Skeletal muscle tissue (tissue), 4 donors: Measurements from ENCODE around the gene CEP57. TPM values are rescaled to one million over a fixed set of nuclear protein-coding genes. Genes with fewer than 3 reads are reported as not detected.

Experiments
- H3K27ac ChIP-seq: one replicate; pipeline ENCODE4 v1.7.0; 2013; ENCODE audit warnings: mild to moderate bottlenecking, low read depth, low read length, inconsistent platforms
- H3K27me3 ChIP-seq, 3 donors: one replicate each; pipeline ENCODE4 v1.7.0; 2013; ENCODE audit warnings: low read length in 3 of 3; ENCODE audit not compliant: control insufficient read depth in 3 of 3, insufficient read depth in 3 of 3
- H3K36me3 ChIP-seq, 3 donors: one replicate each; pipeline ENCODE4 v1.7.0; 2013; ENCODE audit warnings: low read length in 3 of 3; ENCODE audit not compliant: control insufficient read depth in 3 of 3, insufficient read depth in 3 of 3
- H3K4me1 ChIP-seq, 3 donors: one replicate each; pipeline ENCODE4 v1.7.0; 2013; ENCODE audit warnings: low read length in 3 of 3, mild to moderate bottlenecking in 3 of 3; ENCODE audit not compliant: control insufficient read depth in 3 of 3, insufficient read depth in 3 of 3
- H3K4me3 ChIP-seq, 3 donors: one replicate each; pipeline ENCODE4 v1.7.0; 2013; ENCODE audit warnings: low read length in 3 of 3
- H3K9ac ChIP-seq, 3 donors: one replicate each; pipeline ENCODE4 v1.7.0; 2013; ENCODE audit warnings: low read length in 3 of 3, mild to moderate bottlenecking in 3 of 3, moderate library complexity in 2 of 3, low read depth in 1 of 3
- H3K9me3 ChIP-seq, 3 donors: one replicate each; pipeline ENCODE4 v1.7.0; 2013; ENCODE audit warnings: low read length in 3 of 3; ENCODE audit not compliant: control insufficient read depth in 3 of 3
- total RNA-seq: library from RNA; depleted of rRNA; stranded (reverse); fragments of >200 nt; gene quantifications from one replicate; pipeline ENCODE4 v1.2.3, GENCODE V29; 2014
- donor health status: Osteomylitis.

Gene CEP57
- total RNA-seq: 51.7 TPM

DNA sequence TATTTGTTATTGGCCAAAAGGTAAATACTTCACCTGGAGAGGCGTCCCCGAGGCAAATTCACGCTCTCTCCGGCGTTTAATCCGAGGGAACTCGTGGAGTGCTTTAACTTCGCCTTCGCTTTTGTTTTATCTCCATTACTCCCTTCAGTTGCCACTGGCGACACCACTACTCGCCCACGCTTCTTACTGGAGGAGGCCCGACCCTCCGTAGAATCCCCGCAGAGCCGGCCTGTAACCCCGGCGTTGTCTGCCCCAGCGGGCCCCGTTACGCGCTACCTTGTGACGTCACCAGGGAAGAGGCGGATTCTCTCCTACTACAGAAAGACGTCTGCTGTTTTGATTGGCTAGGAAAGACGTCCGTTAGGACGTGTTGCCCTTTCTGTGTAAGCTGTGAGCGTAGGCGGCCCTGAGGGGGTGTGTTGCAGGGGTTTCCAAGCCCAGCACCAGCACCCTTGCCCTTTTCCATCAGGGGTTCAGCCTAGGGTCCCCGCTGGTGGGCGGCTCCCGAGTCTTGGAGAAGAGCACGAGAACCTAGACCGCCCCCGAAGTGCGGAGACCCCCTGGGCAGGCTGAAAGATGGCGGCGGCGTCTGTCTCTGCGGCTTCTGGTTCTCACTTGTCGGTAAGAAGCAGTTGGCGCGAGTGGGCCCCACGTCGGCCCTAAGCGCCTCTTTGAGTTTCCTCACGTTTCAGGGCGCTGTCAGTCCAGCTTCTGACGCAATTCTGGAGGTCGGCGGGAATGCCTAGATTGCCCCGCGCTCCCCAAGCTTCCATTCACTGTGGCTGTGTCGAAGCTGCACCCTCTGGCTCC is at the start of gene CEP57:
CEP57 (plus strand) TSS at position 376 of the 810 bp plus-strand sequence; CDS start at position 577, 201 bp downstream.
- peaks cover 0 to 17% (median 8%) of the 10 kb centered on the region in 3 donors for H3K36me3 ChIP-seq
- H3K9ac ChIP-seq: peak within 1 kb of the TSS; percentile 94 to 97 (median 96)
- peak within 1 kb of the TSS; percentile 86 to 94 (median 93) for H3K4me3 ChIP-seq
- H3K4me1 ChIP-seq: peaks cover 15 to 20% (median 16%) of the 10 kb centered on the region in 3 donors
- H3K9me3 ChIP-seq: no peaks in the 10 kb centered on the region
- H3K27me3 ChIP-seq: no peaks in the 10 kb centered on the region
- H3K27ac ChIP-seq: peak within 1 kb of the TSS; percentile 98

DNA sequence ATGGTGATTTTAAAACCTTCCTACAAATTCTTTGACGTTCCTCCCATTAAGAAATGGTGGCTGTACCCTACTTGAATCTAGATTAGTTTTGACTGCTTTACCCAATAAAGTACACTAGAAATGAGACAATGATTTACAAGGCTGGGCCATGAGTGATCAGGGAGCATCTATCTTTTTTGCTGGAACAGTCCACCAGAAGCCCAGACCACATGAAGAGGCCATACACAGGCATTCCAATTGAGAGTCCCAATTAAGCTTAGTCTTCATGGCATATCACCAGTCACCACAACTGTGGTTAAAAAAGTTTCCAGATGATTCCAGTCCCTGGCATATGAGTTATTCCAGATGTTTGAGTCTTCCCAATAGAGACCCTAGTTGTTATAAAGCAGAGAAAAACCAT is 40.2 kb upstream of the CEP57 start:
- Histone ChIP-seq H3K9ac (no peak overlapping the region), H3K4me3 (no peak overlapping the region)

GRCh38 chr11:95751515-95751914 is 38.8 kb upstream of the CEP57 start:
- Histone ChIP-seq H3K4me3 (no peak overlapping the region), H3K9me3 (no peaks in the 10 kb centered on the region), H3K9ac (no peak overlapping the region), H3K4me1 (no peaks in the 10 kb centered on the region), H3K27ac (no peak overlapping the region), H3K36me3 (no peaks in the 10 kb centered on the region), H3K27me3 (no peaks in the 10 kb centered on the region)

More for the DNA sequence above, 40.2 kb upstream of the CEP57 start:
- Histone ChIP-seq H3K27ac (no peak overlapping the region), H3K36me3 (no peaks in the 10 kb centered on the region), H3K9me3 (no peaks in the 10 kb centered on the region), H3K4me1 (no peaks in the 10 kb centered on the region), H3K27me3 (no peaks in the 10 kb centered on the region)

DNA sequence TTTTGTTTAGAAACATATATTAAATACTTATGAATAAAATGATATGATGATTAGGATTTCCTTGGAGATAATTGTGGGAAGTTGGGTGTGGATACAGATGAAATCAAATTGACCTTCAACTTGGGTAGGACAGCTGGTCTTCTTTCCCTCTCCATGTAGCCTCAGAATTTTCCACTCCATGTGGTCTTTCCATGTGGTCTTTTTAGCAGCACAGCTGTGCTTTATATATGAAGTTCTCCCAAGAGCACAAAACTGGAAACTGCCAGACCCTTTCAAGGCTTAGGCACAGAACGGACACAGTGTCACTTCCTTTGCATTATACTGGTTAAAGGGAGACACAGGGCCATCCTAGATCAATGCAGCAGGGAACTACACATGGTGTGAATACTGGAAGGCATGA is 29.4 kb upstream of the CEP57 start:
- Histone ChIP-seq H3K9me3 (no peaks in the 10 kb centered on the region), H3K27ac (no peak overlapping the region), H3K4me1 (no peaks in the 10 kb centered on the region), H3K9ac (no peak overlapping the region), H3K36me3 (no peaks in the 10 kb centered on the region), H3K4me3 (no peak overlapping the region), H3K27me3 (no peaks in the 10 kb centered on the region)

GRCh38 chr11:95762534-95762933 is 27.8 kb upstream of the CEP57 start:
- Histone ChIP-seq H3K4me3 (no peak overlapping the region), H3K4me1 (no peaks in the 10 kb centered on the region)

DNA sequence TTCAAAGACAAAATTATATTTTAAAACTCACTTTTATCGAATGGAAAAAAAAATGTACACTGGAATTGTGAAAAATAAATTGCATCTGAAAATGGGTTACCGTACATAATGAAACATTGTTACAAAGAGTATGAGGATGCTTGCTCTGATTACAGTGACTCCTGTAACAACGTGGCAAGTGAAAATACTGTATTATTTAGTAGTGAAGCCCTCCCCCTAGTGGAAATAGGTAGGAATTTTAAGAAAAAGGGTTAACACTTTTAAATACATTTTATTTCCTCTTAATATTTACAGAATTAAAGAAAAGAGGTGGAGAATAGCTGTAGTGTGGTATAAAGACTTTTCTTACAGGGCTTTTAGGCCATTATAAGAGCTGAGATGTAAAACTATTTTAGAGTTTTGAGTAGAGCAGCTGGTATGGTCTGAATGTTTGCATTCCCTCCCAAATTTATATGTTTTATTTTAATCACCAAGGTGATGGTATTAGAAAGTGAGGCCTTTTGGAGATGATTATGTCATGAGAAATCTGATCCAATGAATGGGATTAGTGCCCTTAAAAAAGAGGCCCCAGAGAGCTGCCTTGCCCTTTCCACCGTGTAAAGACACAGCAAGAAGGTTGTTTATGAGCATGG is 25.9 kb upstream of the CEP57 start:
- Histone ChIP-seq H3K27ac (no peak overlapping the region), H3K4me3 (no peak overlapping the region), H3K9me3 (no peaks in the 10 kb centered on the region), H3K27me3 (no peaks in the 10 kb centered on the region), H3K9ac (no peak overlapping the region), H3K4me1 (no peaks in the 10 kb centered on the region), H3K36me3 (peaks cover 0 to 6% (median 0%) of the 10 kb centered on the region in 3 donors)

More at GRCh38 chr11:95762534-95762933, 27.8 kb upstream of the CEP57 start:
- Histone ChIP-seq H3K36me3 (no peaks in the 10 kb centered on the region), H3K9ac (no peak overlapping the region), H3K27me3 (no peaks in the 10 kb centered on the region), H3K9me3 (no peaks in the 10 kb centered on the region), H3K27ac (no peak overlapping the region)

DNA sequence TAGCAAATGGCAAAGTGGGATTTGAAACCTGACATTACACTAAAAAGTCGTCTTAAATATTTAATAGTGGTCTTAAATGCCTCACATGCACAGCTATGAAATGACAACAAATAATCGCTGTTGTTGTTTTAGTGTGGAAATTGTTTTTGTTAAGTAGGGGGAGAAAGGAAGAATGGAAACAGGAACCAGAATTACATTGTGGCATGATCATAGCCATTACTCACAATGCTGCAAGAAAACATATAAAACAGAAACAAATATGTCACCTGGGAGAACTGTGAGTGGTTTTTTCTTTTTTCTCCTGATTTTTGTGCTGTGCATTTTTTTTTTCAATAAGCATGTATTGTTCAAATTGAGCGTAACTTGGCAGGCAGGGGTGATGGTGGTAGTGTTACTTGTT is 23.6 kb upstream of the CEP57 start:
- H3K36me3 ChIP-seq: peaks cover 0 to 10% (median 0%) of the 10 kb centered on the region in 3 donors
- no peaks in the 10 kb centered on the region for H3K27me3 ChIP-seq
- no peak overlapping the region for H3K4me3 ChIP-seq

DNA sequence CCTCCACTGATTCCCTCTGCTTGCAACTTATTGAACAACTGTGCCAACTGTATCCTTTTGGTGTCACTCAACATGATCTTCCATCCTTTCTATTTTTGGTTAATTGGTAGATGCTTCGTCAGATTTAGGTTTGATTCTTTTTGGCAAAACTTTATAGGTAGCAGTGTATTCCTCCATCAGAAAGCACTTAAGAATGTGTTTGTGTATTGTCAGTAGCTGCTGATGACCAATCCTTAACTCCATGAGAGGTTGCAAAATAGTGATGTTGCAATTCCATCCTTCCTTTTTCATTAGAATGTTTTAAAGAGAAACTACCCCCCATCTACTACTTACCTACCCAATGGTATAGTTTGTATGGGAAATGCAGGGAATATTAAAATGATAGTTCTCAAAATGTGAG is 22.8 kb upstream of the CEP57 start:
- Histone ChIP-seq H3K36me3 (peaks cover 0 to 14% (median 0%) of the 10 kb centered on the region in 3 donors), H3K9me3 (no peaks in the 10 kb centered on the region), H3K27ac (no peak overlapping the region), H3K9ac (no peak overlapping the region), H3K4me3 (no peak overlapping the region), H3K27me3 (no peaks in the 10 kb centered on the region), H3K4me1 (no peaks in the 10 kb centered on the region)

More for the DNA sequence above, 23.6 kb upstream of the CEP57 start:
- H3K9me3 ChIP-seq: no peaks in the 10 kb centered on the region
- no peaks in the 10 kb centered on the region for H3K4me1 ChIP-seq
- H3K9ac ChIP-seq: no peak overlapping the region
- no peak overlapping the region for H3K27ac ChIP-seq

GRCh38 chr11:95768521-95768920 is 21.8 kb upstream of the CEP57 start:
- Histone ChIP-seq H3K4me1 (no peaks in the 10 kb centered on the region), H3K27me3 (no peaks in the 10 kb centered on the region), H3K9ac (no peak overlapping the region), H3K36me3 (peaks cover 0 to 16% (median 1%) of the 10 kb centered on the region in 3 donors), H3K27ac (no peak overlapping the region), H3K4me3 (no peak overlapping the region), H3K9me3 (no peaks in the 10 kb centered on the region)

- H3K27me3 ChIP-seq: no peaks in the 10 kb centered on the region
- no peak overlapping the region for H3K27ac ChIP-seq
- H3K9me3 ChIP-seq: no peaks in the 10 kb centered on the region
- H3K4me1 ChIP-seq: no peaks in the 10 kb centered on the region
- no peak overlapping the region for H3K9ac ChIP-seq
- H3K4me3 ChIP-seq: no peak overlapping the region
- H3K36me3 ChIP-seq: peaks cover 10 to 44% (median 41%) of the 10 kb centered on the region in 3 donors
These were observed 13.4 kb upstream of the CEP57 start for GRCh38 chr11:95776859-95777258.
